Prostate gland (tissue), 2 donors: ENCODE measurements around the gene PECR.

Source experiments
- CTCF ChIP-seq, 4 experiments: fragments of 200-600 bp in 2 of 4; fragments of 450-650 bp in 2 of 4; sonication (generic) in 2 of 4; IDR thresholded peaks; 1 replicate in 3 of 4; 2 replicates in 1 of 4; pipeline ENCODE4 v1.5.1; 2016 to 2019; ENCODE audit warnings: antibody characterized with exemption in 4 of 4, mild to moderate bottlenecking in 2 of 4, moderate library complexity in 2 of 4
- POLR2A ChIP-seq: fragments of 450-650 bp; IDR thresholded peaks from one replicate; pipeline ENCODE4 v1.6.1; 2016; ENCODE audit warnings: antibody characterized with exemption, mild to moderate bottlenecking

GRCh38 chr2:216016581-216016980 lies 65.0 kb downstream of the PECR start:
- TF ChIP-seq CTCF (IDR thresholded peaks at IDR 0.05): no peak
- TF ChIP-seq POLR2A: no peak
